ENCODE results near the gene TBRG4.

DNA sequence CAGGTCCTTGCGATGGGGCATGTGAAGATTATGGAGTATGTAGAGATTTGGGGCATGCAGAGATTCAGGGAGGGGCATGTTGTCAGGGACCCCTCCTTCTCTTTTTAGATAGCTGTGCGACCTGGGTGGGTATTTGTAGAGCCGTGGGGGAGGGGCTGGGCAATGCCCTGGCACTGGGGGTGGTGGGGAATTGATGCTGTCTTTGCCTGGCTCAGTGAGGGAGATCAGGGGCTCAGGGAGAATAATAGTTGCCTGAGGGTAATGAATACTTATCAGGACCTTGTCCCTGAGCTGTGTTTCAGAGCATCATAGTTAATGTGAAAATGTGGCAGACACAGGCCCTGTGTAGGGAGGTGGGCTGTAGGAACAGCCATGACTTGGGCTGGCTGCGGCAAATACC lies 49.6 kb upstream of the TBRG4 start:
- TF ChIP-seq, protein P1, sequence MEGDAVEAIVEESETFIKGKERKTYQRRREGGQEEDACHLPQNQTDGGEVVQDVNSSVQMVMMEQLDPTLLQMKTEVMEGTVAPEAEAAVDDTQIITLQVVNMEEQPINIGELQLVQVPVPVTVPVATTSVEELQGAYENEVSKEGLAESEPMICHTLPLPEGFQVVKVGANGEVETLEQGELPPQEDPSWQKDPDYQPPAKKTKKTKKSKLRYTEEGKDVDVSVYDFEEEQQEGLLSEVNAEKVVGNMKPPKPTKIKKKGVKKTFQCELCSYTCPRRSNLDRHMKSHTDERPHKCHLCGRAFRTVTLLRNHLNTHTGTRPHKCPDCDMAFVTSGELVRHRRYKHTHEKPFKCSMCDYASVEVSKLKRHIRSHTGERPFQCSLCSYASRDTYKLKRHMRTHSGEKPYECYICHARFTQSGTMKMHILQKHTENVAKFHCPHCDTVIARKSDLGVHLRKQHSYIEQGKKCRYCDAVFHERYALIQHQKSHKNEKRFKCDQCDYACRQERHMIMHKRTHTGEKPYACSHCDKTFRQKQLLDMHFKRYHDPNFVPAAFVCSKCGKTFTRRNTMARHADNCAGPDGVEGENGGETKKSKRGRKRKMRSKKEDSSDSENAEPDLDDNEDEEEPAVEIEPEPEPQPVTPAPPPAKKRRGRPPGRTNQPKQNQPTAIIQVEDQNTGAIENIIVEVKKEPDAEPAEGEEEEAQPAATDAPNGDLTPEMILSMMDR (IDR thresholded peaks at IDR 0.05; ENCODE audit: borderline replicate concordance, extremely low read depth, low read length, poor library complexity, severe bottlenecking), result no peak
- no peak for TF ChIP-seq EZH2 (IDR thresholded peaks at IDR 0.05; ENCODE audit: borderline replicate concordance, low read depth, low read length, severe bottlenecking)
